Astrocyte (in vitro differentiated cells and primary cell): ENCODE data around the gene TICRR. TPM values are rescaled to one million over a fixed set of nuclear protein-coding genes. Genes with fewer than 3 reads are reported as not detected.

Source experiments
- DNase-seq: peaks from one replicate; pipeline ENCODE4 v3.0.0-alpha.2; 2010; ENCODE audit warnings: low read depth
- FAIRE-seq: peaks from 2 replicates; lab custom pipeline; 2011; peaks lifted over from hg19 to GRCh38; lab: Jason Lieb, UNC
- H2AFZ ChIP-seq: 2 replicates; pipeline ENCODE4 v1.6.0; 2012; ENCODE audit warnings: low read depth, low read length, inconsistent platforms
- H3K27ac ChIP-seq: 2 replicates; pipeline ENCODE4 v1.5.1; 2011; ENCODE audit warnings: low read depth, low read length, inconsistent platforms
- H3K27me3 ChIP-seq: 2 replicates; pipeline ENCODE4 v1.6.0; 2011; ENCODE audit warnings: low read length, inconsistent platforms; ENCODE audit not compliant: insufficient read depth
- H3K36me3 ChIP-seq: 2 replicates; pipeline ENCODE4 v1.5.1; 2011; ENCODE audit warnings: low read length, inconsistent platforms; ENCODE audit not compliant: insufficient read depth
- H3K4me1 ChIP-seq: 2 replicates; pipeline ENCODE4 v1.5.1; 2011; ENCODE audit warnings: low read length, inconsistent platforms; ENCODE audit not compliant: insufficient read depth
- H3K4me2 ChIP-seq: 2 replicates; pipeline ENCODE4 v1.6.0; 2012; ENCODE audit warnings: low read length, inconsistent platforms
- H3K4me3 ChIP-seq: 2 replicates; pipeline ENCODE4 v1.5.1; 2011; ENCODE audit warnings: low read depth, mild to moderate bottlenecking, low read length, inconsistent platforms; ENCODE audit not compliant: insufficient read depth
- H3K79me2 ChIP-seq: 2 replicates; pipeline ENCODE4 v1.6.0; 2012; ENCODE audit warnings: mild to moderate bottlenecking, low read length, inconsistent platforms; ENCODE audit not compliant: insufficient read depth
- H3K9ac ChIP-seq: 2 replicates; pipeline ENCODE4 v1.6.0; 2012; ENCODE audit warnings: mild to moderate bottlenecking, low read length, inconsistent platforms
- H3K9me3 ChIP-seq: 2 replicates; pipeline ENCODE4 v1.5.1; 2012; ENCODE audit warnings: low read depth, mild to moderate bottlenecking, low read length, inconsistent platforms; ENCODE audit not compliant: insufficient read depth
- H4K20me1 ChIP-seq: 2 replicates; pipeline ENCODE4 v1.6.0; 2012; ENCODE audit warnings: low read length, inconsistent platforms; ENCODE audit not compliant: insufficient read depth
- H3K27ac Mint-ChIP-seq: one replicate; pipeline ENCODE4 v1.8.0; 2021; ENCODE audit warnings: mild to moderate bottlenecking, mixed read lengths; ENCODE audit not compliant: unreplicated experiment
- H3K27me3 Mint-ChIP-seq: one replicate; pipeline ENCODE4 v1.8.0; 2021; ENCODE audit warnings: low read depth, mixed read lengths; ENCODE audit not compliant: unreplicated experiment
- H3K36me3 Mint-ChIP-seq: one replicate; pipeline ENCODE4 v1.8.0; 2021; ENCODE audit warnings: low read depth, mixed read lengths; ENCODE audit not compliant: unreplicated experiment
- H3K4me1 Mint-ChIP-seq: one replicate; pipeline ENCODE4 v1.8.0; 2021; ENCODE audit warnings: low read depth, mixed read lengths; ENCODE audit not compliant: unreplicated experiment
- H3K4me3 Mint-ChIP-seq: one replicate; pipeline ENCODE4 v1.8.0; 2021; ENCODE audit warnings: mild to moderate bottlenecking, moderate library complexity, mixed read lengths; ENCODE audit not compliant: unreplicated experiment
- H3K9me3 Mint-ChIP-seq: one replicate; pipeline ENCODE4 v1.8.0; 2021; ENCODE audit warnings: mild to moderate bottlenecking, mixed read lengths; ENCODE audit not compliant: unreplicated experiment
- EZH2 ChIP-seq: IDR thresholded peaks from 2 replicates; pipeline ENCODE4 v1.6.1; 2012; ENCODE audit warnings: mild to moderate bottlenecking, low read length, inconsistent platforms; ENCODE audit not compliant: insufficient read depth
- total RNA-seq: library from RNA; stranded (reverse); gene quantifications from 2 replicates; pipeline ENCODE4 v1.2.1, GENCODE V29; 2021
- TF ChIP-seq, protein P1 (sequence below): IDR thresholded peaks from 2 replicates; pipeline ENCODE4 v1.5.1; 2011; ENCODE audit warnings: low read depth, mild to moderate bottlenecking, inconsistent platforms, low read length, moderate library complexity; ENCODE audit not compliant: insufficient read depth

Gene TICRR
- total RNA-seq, 1 donor from 2014 or later: 2.9 TPM

- Mint-ChIP-seq H3K27ac (no peak overlapping the region), H3K9me3 (no peaks in the 10 kb centered on the region), H3K4me1 (peaks cover 2% of the 10 kb centered on the region), H3K4me3 (no peak overlapping the region), H3K27me3 (peaks cover 18% of the 10 kb centered on the region), H3K36me3 (no peaks in the 10 kb centered on the region)
- Histone ChIP-seq H4K20me1 (no peaks in the 10 kb centered on the region), H3K79me2 (no peaks in the 10 kb centered on the region), H3K4me3 (no peak overlapping the region), H3K9me3 (no peaks in the 10 kb centered on the region), H3K4me1 (no peaks in the 10 kb centered on the region), H3K27ac (no peak overlapping the region), H3K27me3 (peaks cover 13% of the 10 kb centered on the region), H3K9ac (no peak overlapping the region), H2AFZ (no peak overlapping the region), H3K4me2 (no peak overlapping the region), H3K36me3 (no peaks in the 10 kb centered on the region)
- DNase-seq: no peak
- no peak for TF ChIP-seq EZH2
- TF ChIP-seq, protein P1, sequence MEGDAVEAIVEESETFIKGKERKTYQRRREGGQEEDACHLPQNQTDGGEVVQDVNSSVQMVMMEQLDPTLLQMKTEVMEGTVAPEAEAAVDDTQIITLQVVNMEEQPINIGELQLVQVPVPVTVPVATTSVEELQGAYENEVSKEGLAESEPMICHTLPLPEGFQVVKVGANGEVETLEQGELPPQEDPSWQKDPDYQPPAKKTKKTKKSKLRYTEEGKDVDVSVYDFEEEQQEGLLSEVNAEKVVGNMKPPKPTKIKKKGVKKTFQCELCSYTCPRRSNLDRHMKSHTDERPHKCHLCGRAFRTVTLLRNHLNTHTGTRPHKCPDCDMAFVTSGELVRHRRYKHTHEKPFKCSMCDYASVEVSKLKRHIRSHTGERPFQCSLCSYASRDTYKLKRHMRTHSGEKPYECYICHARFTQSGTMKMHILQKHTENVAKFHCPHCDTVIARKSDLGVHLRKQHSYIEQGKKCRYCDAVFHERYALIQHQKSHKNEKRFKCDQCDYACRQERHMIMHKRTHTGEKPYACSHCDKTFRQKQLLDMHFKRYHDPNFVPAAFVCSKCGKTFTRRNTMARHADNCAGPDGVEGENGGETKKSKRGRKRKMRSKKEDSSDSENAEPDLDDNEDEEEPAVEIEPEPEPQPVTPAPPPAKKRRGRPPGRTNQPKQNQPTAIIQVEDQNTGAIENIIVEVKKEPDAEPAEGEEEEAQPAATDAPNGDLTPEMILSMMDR: no peak
- no peak for FAIRE-seq
These were observed 15.5 kb upstream of the TICRR start for GRCh38 chr15:89559769-89560264.

DNA sequence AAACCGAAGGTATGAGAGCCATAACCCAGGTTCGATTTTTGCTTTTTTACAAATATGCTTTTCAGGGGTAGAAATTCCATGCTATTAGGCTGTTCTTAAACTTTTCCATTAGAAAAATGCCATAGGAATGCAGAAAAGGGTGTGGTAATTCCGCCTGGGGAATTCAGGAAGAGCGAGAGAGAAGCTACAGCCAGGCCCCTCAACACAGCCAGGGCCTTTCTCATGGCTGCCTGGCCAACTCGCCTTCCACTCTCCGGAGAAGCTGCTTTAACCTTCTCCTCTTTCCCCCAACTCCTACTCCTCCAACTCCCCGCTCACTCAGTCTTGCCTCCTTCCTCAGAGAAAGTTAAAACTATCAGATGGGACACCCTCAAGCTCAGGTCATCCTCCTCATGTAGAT is 9.1 kb upstream of the TICRR start:
- H3K9me3 ChIP-seq: peaks cover 5% of the 10 kb centered on the region
- Mint-ChIP-seq H3K4me3 (no peak overlapping the region), H3K27ac (peak overlapping the region; percentile 23), H3K27me3 (peaks cover 7% of the 10 kb centered on the region), H3K36me3 (no peaks in the 10 kb centered on the region), H3K4me1 (peaks cover 3% of the 10 kb centered on the region), H3K9me3 (peaks cover 4% of the 10 kb centered on the region)
- no peaks in the 10 kb centered on the region for H3K79me2 ChIP-seq
- no peaks in the 10 kb centered on the region for H3K4me1 ChIP-seq
- H3K36me3 ChIP-seq: no peaks in the 10 kb centered on the region
- FAIRE-seq: no peak
- H3K27ac ChIP-seq: no peak overlapping the region
- H2AFZ ChIP-seq: no peak overlapping the region
- no peak for DNase-seq
- H3K4me2 ChIP-seq: no peak overlapping the region
- peaks cover 4% of the 10 kb centered on the region for H3K27me3 ChIP-seq
- H4K20me1 ChIP-seq: no peaks in the 10 kb centered on the region
- H3K9ac ChIP-seq: no peak overlapping the region
- TF ChIP-seq, protein P1: no peak
- TF ChIP-seq EZH2: no peak
- H3K4me3 ChIP-seq: no peak overlapping the region

DNA sequence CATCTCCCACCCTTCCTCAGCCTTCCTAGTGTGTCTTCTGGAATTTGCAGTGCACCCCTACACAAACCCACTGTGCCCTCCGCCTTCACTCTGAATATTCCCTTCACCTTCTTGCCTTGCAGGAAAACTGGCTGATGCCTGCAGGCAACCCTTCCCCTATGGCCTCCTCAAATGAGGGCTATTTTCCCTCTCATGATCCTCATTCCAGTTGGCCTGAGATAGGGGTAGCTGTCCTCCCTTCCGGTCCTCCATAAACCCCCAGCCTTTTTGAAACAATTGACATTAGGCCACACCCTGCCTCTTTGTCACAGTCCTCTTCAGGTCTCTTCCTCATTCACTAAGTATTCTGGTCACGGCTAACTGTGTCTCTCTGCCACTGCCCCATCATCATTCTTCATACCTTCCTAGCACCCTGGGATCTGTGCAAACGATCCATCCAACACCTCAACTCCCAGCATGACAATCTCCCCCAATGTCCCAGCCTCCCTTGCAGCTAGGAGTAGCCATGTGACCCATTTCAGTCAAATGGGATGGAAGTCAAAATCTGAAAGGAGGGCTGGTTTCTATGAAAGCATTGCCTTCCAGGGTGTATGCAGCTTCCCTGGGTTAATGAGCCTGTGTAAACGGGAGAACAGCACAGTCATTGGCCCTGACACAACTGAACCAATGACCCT is 8.5 kb upstream of the TICRR start:
- Histone ChIP-seq H3K27me3 (peaks cover 4% of the 10 kb centered on the region), H3K27ac (no peak overlapping the region), H3K9ac (no peak overlapping the region), H3K36me3 (no peaks in the 10 kb centered on the region), H4K20me1 (no peaks in the 10 kb centered on the region), H2AFZ (no peak overlapping the region), H3K79me2 (no peaks in the 10 kb centered on the region), H3K4me1 (no peaks in the 10 kb centered on the region), H3K4me2 (no peak overlapping the region), H3K4me3 (no peak overlapping the region), H3K9me3 (peaks cover 5% of the 10 kb centered on the region)
- Mint-ChIP-seq H3K27ac (peak overlapping the region; percentile 23), H3K4me3 (no peak overlapping the region), H3K4me1 (peaks cover 3% of the 10 kb centered on the region), H3K9me3 (peaks cover 4% of the 10 kb centered on the region), H3K36me3 (no peaks in the 10 kb centered on the region), H3K27me3 (peaks cover 7% of the 10 kb centered on the region)
- TF ChIP-seq EZH2: no peak
- TF ChIP-seq, protein P1: no peak
- FAIRE-seq: no peak
- no peak for DNase-seq
